NCI-H128 (cell line): Measurements from ENCODE around the gene ZNF17.
A peak's percentile ranks its signal among the peaks of the same experiment; 100 is the strongest.
"Not testable (repeated sequence)": the region's sequence is repeated elsewhere in the genome, so short reads cannot be mapped to it uniquely, and the experiment has no call there.

Source experiments
- DNase-seq: peaks from one replicate; lab custom pipeline; 2025; ENCODE audit not compliant: unreplicated experiment; lab: John Stamatoyannopoulos, UW

The ZNF17 gene

DNA sequence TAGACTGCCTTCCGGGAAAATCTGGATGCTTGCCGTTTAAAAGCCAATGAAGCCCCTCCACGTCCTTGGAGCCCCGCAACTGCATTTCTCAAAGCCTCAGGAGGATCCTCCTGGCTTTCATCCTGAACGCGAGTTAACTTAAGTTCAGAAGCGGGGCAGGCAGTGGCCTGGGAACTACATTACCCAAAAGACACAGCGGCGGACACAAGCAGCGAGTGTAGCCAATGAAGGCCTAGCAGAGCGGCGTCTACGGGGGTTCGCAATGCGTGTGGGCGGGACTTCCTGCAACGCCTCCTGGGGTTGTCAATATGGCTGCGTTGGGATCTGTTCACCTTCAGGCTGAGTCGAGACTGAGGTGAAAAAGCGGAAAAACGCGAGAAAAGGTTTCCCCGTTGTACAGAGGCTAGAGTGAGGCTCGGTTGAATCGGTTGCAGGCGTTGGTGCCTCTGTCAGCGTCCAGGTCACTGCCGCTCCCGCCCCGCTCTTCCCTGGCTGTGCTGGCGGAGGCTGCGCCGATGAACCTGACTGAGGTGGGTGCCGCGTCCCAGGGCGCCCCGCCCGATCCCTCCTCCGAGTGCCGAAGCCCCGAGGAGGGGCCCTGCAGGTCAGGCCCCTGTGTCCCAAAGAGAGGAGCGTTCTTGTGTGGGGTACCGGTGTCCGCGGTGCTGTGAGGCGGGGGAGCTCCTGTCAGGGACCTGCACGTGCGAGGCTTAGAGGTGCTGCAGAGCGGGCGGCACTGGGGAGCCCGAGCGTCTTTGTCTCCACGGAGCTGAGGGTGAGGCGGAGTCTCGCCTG is at the start of gene ZNF17:
ZNF17 (plus strand) TSS at position 285 of the 795 bp plus-strand sequence. CDS start 2,455 bp downstream, outside the sequence.
- DNase-seq, result peak; percentile 83

DNA sequence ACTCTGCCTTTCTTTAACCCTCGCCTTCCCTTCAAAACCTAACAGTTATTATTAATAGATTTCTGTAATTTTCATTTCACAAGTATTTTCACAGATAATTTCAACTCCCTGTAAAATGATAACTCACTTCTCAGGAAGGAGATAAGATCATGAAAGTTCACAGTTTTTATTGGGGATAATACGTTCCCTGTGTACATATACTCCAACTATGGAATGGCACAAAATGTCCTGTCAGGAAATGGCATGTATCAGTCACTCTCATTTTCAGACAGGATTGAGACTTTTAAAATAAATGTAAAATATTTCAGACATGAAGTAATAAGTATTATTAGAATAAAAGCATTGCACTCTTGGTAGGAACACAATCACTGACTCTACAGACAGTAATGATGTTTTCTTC is 48.5 kb upstream of the ZNF17 start:
- no peak for DNase-seq

- DNase-seq, result peak; percentile 96
These were observed 47.8 kb upstream of the ZNF17 start, which contains the start of the genes TRAPPC2B and ZNF547 for GRCh38 chr19:57362997-57363687. Gene TRAPPC2B, plus strand, starts transcription at chr19:57363551. Its CDS starts 1,283 bp downstream, at chr19:57364834. Gene ZNF547, plus strand, starts transcription at chr19:57363551. Its CDS starts 5,005 bp downstream, at chr19:57368556.

- DNase-seq, result no peak
These were observed 47.2 kb upstream of the ZNF17 start for GRCh38 chr19:57363688-57364181.

DNA sequence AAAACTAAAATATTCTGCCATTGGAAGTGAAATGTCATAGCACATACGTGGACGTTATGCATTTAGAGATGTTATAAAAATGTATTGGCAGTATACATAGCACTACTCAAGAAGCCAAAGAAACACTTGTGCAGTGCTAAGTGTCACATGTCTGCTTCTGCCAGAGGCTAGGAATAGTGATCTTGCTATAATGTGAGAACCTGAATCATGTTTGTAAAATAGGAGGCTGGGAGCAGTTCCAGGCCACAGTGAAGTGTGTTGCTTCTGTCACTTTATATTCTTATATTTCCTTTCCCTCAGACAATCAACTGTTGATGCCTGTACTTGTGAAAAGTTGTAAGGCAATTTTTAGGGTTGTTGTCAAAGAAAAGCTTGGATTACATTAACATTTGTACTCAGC is 44.2 kb upstream of the ZNF17 start:
- DNase-seq, result no peak

GRCh38 chr19:57374179-57374578 is 36.8 kb upstream of the ZNF17 start:
- no peak for DNase-seq

- DNase-seq, result not testable (repeated sequence)
These were observed 36.3 kb upstream of the ZNF17 start for GRCh38 chr19:57374647-57375046.

- DNase-seq, result no peak
These were observed 34.8 kb upstream of the ZNF17 start for GRCh38 chr19:57376151-57376550.

DNA sequence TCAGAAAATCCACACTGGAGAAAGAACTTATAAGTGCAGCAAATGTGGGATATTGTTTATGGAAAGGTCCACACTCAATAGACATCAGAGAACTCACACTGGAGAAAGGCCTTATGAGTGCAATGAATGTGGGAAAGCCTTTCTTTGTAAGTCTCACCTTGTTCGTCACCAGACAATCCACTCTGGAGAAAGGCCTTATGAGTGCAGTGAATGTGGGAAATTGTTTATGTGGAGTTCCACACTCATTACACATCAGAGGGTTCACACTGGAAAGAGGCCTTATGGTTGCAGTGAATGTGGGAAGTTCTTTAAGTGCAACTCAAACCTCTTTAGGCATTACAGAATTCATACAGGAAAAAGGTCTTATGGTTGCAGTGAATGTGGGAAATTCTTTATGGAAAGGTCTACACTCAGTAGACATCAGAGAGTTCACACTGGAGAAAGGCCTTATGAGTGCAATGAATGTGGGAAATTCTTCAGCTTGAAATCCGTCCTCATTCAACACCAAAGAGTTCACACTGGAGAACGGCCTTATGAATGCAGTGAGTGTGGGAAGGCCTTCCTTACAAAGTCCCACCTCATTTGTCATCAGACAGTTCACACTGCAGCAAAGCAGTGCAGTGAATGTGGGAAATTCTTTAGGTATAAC is 33.3 kb upstream of the ZNF17 start:
- no peak for DNase-seq

DNA sequence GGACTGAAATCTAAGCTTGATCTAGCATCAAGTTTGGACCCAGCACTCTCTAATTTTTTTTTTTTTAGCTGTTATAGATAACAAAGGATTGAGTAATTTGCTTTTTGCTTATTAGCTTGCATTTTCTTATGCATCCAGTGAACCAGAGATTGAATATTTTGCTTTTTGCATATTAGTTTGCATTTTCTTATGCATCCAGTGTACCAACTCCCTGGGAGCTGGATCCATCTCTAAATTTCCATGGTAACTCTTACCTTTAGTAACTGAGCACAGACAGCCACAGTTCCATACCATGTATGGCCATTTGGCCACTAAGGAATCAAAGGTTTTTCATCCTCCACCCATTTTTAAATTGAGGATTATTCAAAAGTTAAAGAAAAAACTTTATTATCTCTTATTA is 30.0 kb upstream of the ZNF17 start:
- no peak for DNase-seq

GRCh38 chr19:57382806-57383488 is 28.0 kb upstream of the ZNF17 start:
- DNase-seq, result no peak

GRCh38 chr19:57389194-57389729 is 21.7 kb upstream of the ZNF17 start:
- no peak for DNase-seq

GRCh38 chr19:57389730-57390598 is 21.0 kb upstream of the ZNF17 start, which contains the start of gene ZNF548:
Gene ZNF548, plus strand, starts transcription at chr19:57389854. Its CDS starts 246 bp downstream, at chr19:57390100.
- peak; percentile 91 for DNase-seq

DNA sequence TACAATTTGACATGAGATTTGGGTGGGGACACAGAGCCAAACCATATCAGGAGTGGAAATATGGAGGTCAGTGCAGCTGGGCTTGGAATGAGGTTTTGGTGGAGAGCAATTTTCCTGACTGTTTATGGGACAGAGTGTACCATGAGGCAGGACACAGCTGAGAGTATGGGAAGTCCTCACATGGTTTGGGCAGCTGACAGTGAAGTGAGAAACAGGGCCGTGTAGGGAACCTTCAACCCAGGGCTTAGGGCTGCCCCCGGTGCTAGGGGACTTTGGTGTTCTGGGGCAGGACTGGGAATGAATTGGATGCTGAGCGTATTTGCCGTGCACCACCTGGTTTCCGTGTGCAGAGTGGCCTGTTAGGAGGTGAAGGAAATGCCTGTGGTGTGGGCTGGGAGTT is 15.3 kb upstream of the ZNF17 start:
- no peak for DNase-seq

- no peak for DNase-seq
These were observed 12.1 kb upstream of the ZNF17 start for GRCh38 chr19:57398868-57399267.

DNA sequence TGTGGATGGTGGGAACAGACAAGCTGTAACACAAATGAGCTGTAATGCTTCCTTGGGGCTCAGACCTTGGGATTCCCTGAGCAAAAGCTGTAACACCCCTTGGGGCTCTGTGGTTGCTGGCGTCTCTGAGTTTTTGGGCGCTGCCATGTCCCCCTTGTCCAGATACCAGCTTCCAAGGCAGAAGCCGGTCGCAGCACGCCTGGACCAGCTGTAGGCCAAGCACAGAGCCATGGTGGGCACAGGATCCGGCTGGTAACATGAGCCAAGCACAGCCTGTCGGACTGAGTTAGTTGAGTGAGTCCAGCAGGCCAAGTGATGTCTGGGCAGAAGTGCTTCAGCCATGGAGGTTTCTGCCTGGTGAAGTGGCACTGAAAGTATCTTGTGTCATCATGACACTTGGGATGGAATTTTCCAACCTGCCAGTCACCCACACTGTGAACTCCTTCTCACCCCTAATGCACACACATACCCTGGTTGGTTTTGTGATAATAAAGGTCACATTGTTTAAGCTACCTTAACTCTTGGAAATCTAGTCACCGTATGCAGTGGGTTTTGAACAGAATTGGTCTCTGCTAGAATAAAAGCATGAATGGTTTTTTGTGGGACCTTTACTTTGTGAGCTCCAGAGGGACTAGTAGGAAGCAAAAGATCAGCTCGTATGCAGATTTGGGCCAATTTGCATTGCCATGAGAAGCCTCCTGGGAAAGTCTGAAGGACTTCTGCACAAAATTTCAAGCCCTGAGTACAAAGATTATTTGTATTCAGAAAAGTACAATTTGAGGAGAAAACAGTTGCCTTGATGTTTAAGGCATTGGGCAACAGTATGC is 7.0 kb upstream of the ZNF17 start:
- no peak for DNase-seq

GRCh38 chr19:57406516-57407123 is 4.3 kb upstream of the ZNF17 start:
- DNase-seq, result peak; percentile 77

DNA sequence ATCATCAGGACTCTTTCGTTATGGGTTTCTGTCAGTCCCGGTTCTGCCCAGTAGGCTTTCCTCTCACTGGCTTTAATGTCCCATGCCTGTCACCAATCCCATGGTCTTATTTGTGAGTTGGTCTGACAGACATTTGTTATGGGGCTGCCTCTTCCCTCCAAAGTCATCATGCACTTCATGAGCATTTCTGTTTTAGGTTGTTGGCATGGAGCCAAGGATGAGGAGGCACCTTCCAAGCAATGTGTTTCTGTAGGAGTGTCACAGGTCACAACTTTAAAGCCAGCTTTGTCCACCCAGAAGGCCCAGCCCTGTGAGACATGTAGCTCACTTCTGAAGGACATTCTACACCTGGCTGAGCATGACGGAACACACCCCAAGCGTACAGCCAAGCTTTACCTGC is 8.5 kb downstream of the ZNF17 start:
- no peak for DNase-seq
